Fibroblast of villous mesenchyme (primary cell): Measurements from ENCODE around the gene GNAT1. TPM values are rescaled to one million over a fixed set of nuclear protein-coding genes. Genes with fewer than 3 reads are reported as not detected.
A peak's percentile ranks its signal among the peaks of the same experiment; 100 is the strongest.

ENCODE experiments used
- DNase-seq: peaks from one replicate; pipeline ENCODE4 v3.0.0-alpha.2; 2010; ENCODE audit warnings: low read depth
- H3K4me3 ChIP-seq: 2 replicates; pipeline ENCODE4 v1.5.1; 2011; ENCODE audit warnings: low read depth, mild to moderate bottlenecking, low read length
- total RNA-seq: library from RNA; depleted of rRNA; stranded (reverse); fragments of >200 nt; gene quantifications from 2 replicates; pipeline ENCODE4 v1.2.3, GENCODE V29; 2012
- TF ChIP-seq, protein P1 (sequence below): IDR thresholded peaks from 2 replicates; pipeline ENCODE4 v1.5.1; 2012; ENCODE audit warnings: low read depth, mild to moderate bottlenecking, low read length; ENCODE audit not compliant: insufficient read depth

The GNAT1 gene
- total RNA-seq, 1 donor: not detected

DNA sequence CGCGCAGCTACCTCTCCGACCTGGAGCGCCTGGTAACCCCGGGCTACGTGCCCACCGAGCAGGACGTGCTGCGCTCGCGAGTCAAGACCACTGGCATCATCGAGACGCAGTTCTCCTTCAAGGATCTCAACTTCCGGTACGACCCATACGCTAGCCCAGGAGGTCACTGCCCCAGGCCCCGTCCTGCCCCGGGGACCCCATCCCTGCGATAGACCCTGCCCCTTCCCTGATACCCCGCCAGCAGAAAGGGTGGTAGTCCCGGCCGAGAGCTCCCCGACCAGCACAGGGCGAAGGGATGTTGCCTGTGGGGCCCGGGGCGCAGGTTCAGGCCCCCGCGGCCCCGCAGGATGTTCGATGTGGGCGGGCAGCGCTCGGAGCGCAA, 2.3 kb downstream of the GNAT1 start:
- H3K4me3 ChIP-seq: no peak overlapping the region
- TF ChIP-seq, protein P1, sequence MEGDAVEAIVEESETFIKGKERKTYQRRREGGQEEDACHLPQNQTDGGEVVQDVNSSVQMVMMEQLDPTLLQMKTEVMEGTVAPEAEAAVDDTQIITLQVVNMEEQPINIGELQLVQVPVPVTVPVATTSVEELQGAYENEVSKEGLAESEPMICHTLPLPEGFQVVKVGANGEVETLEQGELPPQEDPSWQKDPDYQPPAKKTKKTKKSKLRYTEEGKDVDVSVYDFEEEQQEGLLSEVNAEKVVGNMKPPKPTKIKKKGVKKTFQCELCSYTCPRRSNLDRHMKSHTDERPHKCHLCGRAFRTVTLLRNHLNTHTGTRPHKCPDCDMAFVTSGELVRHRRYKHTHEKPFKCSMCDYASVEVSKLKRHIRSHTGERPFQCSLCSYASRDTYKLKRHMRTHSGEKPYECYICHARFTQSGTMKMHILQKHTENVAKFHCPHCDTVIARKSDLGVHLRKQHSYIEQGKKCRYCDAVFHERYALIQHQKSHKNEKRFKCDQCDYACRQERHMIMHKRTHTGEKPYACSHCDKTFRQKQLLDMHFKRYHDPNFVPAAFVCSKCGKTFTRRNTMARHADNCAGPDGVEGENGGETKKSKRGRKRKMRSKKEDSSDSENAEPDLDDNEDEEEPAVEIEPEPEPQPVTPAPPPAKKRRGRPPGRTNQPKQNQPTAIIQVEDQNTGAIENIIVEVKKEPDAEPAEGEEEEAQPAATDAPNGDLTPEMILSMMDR: no peak
- no peak for DNase-seq

DNA sequence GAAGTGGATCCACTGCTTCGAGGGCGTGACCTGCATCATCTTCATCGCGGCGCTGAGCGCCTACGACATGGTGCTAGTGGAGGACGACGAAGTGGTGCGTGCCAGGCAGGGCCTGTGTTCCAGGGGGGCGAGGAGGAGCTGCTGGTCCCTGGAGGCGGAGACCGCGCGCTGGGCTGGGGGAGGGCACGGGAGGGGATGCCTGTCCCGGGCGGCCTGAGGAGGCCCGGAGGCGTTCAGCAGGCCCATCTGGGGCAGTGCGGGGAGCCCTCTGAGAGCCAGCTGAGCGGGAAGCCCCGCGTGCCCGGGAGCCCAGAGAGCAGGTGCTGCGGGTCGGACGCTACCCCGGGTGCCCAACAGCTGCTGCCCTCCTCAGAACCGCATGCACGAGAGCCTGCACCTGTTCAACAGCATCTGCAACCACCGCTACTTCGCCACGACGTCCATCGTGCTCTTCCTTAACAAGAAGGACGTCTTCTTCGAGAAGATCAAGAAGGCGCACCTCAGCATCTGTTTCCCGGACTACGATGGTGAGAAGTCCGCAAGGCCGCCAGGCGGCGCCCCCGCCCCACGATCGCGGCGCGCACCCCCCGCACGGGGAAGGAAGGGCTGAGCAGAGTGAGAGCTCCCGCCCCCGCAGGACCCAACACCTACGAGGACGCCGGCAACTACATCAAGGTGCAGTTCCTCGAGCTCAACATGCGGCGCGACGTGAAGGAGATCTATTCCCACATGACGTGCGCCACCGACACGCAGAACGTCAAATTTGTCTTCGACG, 2.9 kb downstream of the GNAT1 start:
- TF ChIP-seq, protein P1: peak; percentile 81
- DNase-seq: peak; percentile 62
- no peak overlapping the region for H3K4me3 ChIP-seq

DNA sequence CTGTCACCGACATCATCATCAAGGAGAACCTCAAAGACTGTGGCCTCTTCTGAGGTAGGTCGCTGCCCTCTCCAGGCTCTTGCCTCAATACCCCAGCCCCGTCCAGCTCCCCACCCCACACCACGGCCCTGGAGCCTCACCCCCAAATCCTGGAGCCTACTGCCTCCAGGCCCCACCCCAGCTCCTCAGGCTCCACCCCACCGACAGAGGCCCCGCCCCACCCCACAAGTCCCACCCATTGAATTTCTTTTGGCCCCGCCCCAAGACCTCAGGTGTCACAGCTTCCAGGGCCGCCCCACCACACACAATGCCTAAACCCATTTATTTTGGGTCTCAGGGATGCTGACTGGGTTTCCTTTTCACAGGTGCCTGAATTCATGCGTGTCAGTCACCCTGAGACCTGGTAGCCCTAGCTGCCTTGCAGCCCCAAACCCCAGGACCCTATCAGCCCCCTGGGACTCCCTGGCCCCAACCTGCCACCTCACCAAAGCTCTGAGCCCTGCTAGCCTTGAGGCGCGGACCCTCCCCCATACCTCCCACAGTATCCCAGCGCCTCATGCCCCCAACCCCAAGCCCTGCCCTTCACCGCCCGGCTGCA, 3.6 kb downstream of the GNAT1 start:
- H3K4me3 ChIP-seq: no peak overlapping the region
- TF ChIP-seq, protein P1: no peak
- DNase-seq: no peak

DNA sequence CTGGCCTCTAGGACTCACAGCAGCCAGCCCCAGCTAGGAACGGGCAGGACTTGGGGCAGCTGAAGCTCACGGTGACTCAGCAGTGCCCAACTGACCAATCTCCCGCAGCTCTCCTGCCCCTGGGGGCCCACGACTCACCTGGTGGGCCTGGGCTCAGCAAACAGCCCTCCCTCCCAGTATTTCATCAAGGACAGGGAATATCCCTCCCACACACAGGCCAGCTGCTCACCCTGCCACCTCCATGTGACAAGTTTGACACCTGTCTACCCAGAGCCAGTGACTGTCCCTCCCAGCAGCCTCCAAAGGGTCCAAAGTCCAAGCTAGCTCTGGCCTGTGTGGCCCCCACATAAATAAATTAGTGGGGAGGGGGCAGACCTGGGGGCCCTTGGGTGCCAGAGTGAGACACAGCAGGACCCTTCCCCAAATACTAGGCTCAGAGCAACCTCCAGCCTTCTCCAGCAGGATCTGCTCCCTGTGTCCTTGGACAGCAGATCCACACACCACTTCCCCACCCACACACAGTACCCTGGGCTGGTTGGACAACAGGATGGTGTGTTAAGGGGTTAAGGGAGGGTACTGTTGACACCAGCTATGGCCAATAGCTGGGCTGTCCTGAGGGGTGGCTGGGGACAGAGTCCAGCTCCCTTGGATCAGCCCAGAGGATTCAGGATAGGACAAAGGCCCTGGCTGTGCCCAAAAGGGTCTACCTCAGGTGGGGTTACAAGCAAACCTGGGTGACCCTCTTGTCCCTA, 4.3 kb downstream of the GNAT1 start:
- no peak for DNase-seq
- TF ChIP-seq, protein P1: no peak
- no peak overlapping the region for H3K4me3 ChIP-seq

DNA sequence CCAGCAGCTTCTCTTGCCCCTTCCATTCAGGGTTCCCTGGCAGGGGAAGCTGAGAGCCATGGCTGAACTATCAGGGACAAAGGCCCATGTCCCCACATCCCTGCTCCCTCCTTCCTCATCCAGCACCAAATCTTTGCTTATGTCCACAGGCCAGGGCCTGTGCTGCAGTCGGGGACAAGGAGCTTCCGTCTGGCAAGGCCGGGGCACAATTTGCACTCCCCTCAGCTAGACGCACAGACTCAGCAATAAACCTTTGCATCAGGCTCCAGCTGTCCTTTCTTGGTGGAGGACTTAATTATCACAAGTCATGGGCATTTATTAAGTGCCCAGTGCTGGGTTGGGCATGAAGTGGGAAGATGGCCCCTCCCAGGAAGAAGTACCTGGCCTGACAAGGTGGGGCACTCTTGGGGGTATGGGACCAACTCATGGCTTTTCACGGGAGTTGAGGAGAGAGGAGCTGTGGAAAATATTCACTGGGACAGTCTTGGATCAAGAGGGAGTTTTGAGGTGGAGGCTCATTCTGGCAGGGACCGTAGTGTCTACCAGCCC, 4.9 kb downstream of the GNAT1 start:
- no peak for DNase-seq
- no peak overlapping the region for H3K4me3 ChIP-seq
- TF ChIP-seq, protein P1: no peak

DNA sequence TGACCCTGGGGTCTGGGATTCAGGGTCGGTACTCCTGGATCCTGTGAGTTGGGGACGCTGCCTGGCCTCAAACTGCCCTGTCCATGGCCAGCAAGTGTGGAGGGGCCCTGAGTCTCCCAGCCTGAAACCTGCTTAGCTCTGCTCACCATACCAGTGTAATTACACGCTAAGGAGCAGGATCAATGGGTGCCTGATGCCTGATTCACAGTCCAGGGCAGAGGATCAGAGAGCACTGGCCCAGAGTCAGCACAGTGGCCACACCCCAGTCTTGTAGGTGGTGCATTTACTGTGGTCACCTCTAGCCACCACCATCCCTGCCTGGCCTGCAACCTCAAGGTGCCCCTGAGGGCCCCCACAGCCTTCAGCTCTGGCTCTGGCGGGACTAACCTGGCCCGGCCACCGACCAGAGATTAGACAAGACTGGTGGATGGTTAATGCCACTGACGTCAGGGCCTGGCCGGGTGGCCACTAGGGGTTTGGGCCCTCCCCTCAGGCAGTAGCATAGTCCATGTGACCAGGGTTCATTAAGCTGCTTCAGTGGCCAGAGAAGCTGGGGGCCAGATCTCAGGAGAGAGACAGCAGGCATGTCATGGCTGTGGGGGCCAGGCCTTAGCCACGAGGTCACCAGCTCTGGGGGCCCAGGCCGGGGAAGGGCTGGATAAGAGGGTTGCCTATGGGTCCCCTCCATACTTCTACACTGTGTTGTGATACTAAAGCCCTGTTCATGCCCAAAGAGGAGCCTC, 10.3 kb downstream of the GNAT1 start:
- TF ChIP-seq, protein P1: no peak
- DNase-seq: no peak

More for the DNA sequence above, 10.3 kb downstream of the GNAT1 start:
- H3K4me3 ChIP-seq: no peak overlapping the region
